HG03103 (cell line): ENCODE data around the gene CTAGE8.
"Not testable (repeated sequence)": the region's sequence is repeated elsewhere in the genome, so short reads cannot be mapped to it uniquely, and the experiment has no call there.

ENCODE experiments used
- ATAC-seq: cut with Tn5 transposase; IDR thresholded peaks from one replicate; pipeline ENCODE4 v1.9.1; 2021; ENCODE audit warnings: low read depth; ENCODE audit not compliant: unreplicated experiment

The CTAGE8 gene

GRCh38 chr7:144262128-144262527, 7.0 kb downstream of the CTAGE8 start:
- ATAC-seq, result not testable (repeated sequence)

DNA sequence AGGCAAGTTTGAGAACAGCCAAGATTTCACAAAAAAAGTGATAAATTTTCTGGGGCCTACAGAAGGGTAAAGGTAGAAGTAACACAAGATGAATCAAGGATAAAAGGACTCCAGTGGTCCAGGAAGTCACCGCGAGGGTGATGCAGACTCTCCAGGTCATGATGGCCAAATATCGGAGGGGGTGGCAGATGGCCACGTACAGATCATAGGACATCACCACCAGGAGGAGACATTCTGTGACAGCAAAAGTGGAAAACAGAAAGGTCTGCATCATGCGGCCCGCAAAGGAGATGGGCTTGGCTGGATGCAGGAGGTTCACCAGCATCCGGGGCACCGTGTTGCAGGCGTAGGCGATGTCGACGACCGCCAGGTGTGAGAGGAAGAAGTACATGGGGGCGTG, 10.0 kb downstream of the CTAGE8 start:
- ATAC-seq, result not testable (repeated sequence)

DNA sequence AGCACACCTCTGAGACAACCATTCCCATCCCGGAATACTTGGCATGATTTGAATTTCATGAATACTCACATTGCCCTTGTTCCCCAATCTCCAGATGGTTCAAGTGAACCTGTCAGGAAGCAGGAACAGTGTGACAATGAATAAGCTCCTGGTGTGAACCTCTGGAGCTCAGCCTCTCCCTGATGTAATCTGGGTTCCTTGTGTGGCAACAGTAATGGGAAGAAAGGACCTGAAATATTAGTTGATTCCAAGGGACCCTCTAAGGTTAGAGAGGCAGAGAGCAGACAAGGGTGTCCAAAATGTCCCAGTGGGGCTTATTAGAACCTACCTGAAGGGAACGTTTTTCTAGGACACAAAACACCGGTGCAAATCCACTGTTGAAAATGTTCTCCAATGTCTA, 13.0 kb downstream of the CTAGE8 start:
- ATAC-seq, result no peak

DNA sequence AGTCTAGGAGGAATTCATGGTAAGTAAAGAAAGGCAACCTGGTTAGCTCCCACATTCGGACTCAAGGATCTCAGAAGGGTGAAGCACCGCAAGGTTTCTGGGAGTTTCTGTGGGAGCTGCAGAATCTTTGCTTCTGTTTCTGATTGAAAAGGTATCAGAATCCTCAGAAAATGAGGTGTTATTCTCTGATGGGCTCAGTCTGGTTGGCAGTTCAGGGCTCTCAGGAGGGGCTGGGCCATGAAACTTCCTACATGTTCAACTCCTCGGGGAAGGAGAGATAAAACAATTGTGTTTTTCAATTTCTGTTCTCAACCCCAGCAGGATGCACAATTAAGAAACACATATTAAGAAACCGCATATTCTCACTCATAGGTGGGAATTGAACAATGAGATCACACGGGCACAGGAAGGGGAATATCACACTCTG, 13.6 kb downstream of the CTAGE8 start:
- no peak for ATAC-seq

DNA sequence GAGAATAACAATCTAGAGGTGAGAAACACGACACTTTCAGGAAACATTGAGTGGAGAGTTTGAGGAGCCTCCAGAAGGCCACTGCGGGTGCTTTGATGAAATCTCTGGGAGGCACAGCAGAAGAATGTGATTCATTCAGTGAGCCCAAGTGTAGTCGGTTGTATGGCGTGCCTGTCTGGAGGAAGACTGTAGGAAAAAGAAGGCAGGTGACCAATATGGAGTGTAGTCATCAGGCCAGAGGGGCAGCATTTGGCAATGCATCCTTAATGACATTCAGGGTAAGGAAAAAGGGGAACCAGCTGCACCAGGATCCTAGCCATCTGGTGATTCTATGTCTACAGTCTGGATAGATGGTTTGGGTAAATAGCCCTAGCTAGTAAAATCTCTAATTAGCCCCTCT, 16.8 kb downstream of the CTAGE8 start:
- ATAC-seq, result not testable (repeated sequence)

DNA sequence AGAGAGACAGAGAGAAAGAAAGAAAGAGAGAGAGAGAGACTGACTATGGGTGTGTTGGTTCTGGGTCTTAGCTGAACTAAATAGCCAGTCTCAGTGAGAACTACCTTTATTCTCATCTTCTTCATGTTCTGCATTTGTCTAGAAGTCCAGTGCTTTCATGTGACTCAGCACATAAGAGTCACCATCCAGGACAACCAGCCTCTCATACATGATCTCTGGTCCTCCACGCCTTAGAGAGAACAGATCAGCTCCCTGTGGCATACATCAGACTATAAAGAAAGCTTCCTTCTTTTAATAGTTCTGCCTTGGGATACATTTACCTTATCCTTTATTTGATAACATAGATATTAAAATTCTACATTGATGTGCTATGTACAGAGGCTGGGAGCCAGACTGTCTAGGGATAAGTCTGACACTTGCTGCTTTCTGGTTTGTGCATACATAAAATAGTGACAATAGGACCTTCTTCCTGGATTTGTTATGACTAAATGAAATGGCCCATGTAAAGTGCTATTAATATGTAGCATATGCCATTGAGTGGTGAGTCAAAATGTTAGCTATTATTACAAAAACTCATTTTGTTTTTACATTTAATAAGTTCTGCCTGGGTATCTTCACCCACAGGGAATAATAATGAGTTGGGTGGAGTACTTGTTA, 21.3 kb downstream of the CTAGE8 start:
- not testable (repeated sequence) for ATAC-seq

- ATAC-seq, result not testable (repeated sequence)
These were observed 22.1 kb downstream of the CTAGE8 start for GRCh38 chr7:144246967-144247366.

DNA sequence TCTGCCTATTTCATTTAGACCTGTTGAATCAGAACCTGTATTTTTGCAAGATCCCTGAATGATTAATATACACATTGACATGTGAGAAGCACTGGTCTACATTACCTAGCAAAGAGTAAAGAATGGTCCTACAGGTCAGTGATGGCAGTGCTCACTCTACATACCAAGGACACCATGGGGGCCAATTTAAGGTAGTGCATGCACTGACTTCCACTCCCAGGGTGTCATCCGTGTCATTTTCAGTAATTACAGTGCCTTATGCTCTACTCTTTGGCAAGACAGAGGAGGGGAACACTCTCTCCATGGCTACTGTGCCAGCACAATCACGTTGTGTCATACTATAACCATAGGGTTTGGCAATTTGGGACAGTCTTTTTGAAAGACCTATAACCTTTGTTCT, 23.7 kb downstream of the CTAGE8 start:
- not testable (repeated sequence) for ATAC-seq

DNA sequence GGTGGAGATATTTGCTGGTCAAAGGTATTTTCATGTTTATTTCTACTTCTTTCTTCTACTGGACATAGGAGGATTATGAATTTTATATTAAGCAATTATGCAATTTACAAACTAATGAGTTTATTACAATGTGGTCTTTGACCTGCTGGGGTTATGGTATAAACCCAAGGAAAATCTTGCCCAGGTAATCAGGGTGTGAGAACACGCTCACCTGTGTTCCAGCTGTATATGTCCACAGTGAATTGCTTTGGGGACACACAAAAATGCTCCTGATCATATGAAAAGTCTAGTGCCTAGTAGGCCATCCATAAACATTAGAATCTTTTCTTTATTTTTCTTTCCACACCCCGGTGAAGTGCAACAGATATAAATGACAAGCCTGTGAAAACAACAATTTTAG, 29.7 kb downstream of the CTAGE8 start, which contains the start of gene OR2A42:
TSS of gene OR2A42 (minus strand) at position 241 of the 400 bp plus-strand sequence. CDS start 6,762 bp downstream, outside the sequence.
- ATAC-seq, result not testable (repeated sequence)

DNA sequence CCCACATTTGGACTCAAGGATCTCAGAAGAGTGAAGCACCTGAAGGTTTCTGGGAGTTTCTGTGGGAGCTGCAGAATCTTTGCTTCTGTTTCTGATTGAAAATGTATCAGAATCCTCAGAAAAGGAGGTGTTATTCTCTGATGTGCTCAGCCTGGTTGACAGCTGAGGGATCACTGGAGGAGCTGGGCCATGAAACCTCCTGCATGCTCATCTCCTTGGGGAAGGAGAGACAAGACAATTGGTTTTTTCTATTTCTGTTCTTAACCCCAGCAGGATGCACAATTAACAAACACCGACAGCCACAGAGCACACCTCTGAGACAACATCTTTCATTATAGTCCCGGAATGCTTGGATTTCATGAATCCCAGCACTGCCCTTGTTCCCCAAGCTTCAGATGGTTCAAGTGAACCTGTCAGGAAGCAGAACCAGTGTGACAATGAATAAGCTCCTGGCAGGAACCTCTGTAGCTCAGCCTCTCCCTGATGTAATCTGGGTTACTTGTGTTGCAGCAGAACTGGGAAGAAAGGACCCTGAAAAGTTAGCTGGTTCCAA, 30.5 kb downstream of the CTAGE8 start:
- not testable (repeated sequence) for ATAC-seq

DNA sequence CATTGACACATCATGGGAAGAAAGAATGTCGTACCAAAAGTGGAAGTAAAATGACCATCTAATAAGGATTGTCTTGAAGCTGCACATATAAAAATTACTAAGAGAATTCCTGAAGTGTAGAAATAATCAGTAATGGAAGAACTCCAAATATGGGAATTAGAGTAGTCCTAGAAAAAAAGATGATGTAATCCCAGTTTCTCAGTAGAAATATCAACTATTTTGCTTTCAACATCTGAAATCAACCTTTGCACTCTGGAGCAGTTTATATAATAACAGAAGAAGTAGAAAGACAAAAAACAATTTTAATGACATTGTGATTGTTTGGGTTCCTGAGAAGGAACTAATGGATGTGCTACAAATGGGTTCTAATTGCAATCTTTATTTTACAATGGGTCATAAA, 36.0 kb downstream of the CTAGE8 start:
- not testable (repeated sequence) for ATAC-seq

- not testable (repeated sequence) for ATAC-seq
These were observed 38.1 kb downstream of the CTAGE8 start for GRCh38 chr7:144231027-144231426.

GRCh38 chr7:144228810-144229209, 40.3 kb downstream of the CTAGE8 start:
- ATAC-seq, result not testable (repeated sequence)

- ATAC-seq, result not testable (repeated sequence)
These were observed 42.2 kb downstream of the CTAGE8 start for GRCh38 chr7:144226866-144227265.

DNA sequence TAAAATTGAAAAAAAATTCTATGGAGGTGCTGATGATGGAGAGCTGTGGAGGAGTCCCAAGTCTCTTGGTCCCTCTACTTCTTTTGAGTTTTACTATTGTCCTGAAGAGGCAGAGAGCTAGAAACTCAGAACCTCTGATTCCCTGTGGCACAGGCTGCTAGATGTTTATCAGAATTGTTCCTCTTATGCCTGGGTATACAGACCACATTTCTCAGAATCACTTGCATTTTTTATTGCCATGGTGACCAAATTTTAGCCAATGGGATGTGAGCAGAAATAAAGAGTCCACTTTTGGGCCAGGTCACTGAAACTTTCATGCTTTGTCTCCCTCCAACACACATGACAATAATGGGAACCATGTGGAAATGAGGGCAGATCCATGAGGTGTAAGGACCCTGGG, 45.4 kb downstream of the CTAGE8 start:
- ATAC-seq, result not testable (repeated sequence)

DNA sequence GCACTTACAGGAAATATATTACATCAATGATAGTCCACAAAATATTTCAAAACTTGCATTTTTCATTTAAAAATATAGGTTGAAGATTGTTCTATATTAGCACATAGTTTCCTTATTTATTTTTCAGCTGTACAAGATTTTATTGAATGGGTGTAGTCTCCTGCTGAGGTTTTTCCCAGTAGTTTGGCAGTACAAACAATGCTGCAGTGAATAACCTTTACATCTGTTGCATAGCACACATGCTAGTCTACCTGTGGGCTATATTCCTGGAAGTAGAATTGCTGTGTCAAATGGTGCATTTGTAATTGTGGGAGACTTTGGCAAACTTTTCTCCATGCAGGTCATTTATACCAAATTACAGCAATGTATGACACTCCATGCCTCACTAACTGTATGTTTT, 48.6 kb downstream of the CTAGE8 start:
- not testable (repeated sequence) for ATAC-seq

- ATAC-seq, result not testable (repeated sequence)
These were observed 49.9 kb downstream of the CTAGE8 start for GRCh38 chr7:144219149-144219548.

DNA sequence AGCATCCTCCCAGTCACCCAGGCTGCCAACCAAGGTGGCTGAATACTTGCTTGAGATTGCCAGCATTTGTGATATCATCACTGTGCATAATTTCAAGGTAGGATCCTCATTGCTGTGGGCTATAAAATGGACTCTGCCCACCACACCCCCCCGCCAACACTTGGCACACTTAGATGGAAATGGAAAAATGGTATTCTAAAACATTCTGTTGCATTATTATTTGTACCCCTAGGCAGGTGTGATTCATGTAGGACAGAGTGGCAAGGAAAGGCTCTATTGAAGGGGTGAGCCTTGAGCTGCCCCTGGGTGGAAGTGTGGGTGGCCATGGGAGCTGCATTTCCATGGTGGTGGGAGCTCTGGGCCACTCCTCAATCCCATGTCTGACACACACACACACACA, 50.5 kb downstream of the CTAGE8 start:
- not testable (repeated sequence) for ATAC-seq

DNA sequence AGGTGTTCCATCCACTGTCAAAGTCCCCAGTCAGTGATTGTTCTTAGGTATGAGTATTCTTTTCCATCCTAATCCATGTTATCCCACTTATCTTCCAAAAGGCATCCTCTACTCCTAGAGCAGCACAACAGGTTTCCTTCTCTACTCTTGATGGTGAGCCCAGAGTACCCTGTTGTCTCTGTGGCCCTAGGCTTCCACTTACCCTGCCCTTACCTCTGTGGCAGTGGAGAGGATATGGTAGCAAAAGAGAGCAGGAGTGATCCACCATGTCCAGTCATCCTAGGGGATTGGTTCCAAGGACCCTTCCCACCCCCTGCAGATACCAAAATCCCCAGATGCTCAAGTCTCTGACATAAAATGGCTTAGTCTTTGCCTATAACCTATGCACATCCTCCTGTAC, 51.9 kb downstream of the CTAGE8 start:
- ATAC-seq, result not testable (repeated sequence)
